Stimulated activated CD4-positive, alpha-beta T cell treated with anti-CD3 and anti-CD28 coated beads, TNF-alpha, amount 100 ng/mL, for 24 hours (primary cell): ENCODE results near the gene FGF22.
A peak's percentile ranks its signal among the peaks of the same experiment; 100 is the strongest.
"Not testable (repeated sequence)": the region's sequence is repeated elsewhere in the genome, so short reads cannot be mapped to it uniquely, and the experiment has no call there.

Source experiments
- DNase-seq, 3 experiments: peaks; one replicate each; pipeline ENCODE4 v3.0.0-alpha.2; 2020; ENCODE audit warnings: low read depth in 3 of 3

FGF22 gene

DNA sequence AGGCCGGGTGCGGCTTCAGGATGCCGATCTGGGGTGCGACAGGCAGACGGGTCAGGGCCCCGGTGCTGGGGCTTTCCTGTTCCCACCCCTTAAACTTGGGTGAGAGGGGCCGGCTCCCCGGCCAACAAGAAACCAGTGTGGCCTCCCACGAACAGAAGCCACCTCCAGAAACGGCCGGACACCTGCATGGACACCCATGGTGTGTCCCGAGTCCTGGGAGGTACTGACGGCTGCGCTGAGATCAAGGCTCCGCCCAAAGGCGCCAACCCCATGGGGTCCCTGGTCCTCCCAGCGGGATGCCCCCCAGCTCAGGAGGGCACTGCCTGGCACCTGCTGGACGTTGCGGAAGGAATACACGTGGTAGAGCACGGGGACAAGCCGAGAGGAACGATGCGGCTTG, 17.9 kb upstream of the FGF22 start:
- no peak for DNase-seq

DNA sequence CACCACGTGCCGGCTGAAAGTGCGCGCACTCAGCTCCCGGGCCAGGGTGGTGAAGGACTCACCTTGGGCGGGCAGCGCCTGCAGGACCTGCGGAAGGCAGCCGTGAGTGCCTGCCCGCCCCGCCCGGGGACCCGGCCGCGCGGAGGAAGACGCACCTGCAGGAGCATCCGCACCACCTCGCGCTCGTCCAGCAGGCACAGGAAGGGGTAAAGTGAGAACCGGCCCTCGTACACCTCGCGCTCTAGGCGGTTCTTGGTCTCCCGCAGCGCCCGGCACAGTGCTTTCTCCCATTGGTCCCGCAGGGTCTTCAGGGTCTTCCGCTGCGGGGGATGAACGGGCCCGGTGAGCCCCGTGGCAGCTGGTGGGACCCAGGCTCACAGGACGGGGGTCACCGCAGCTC, 17.0 kb upstream of the FGF22 start:
- no peak for DNase-seq

DNA sequence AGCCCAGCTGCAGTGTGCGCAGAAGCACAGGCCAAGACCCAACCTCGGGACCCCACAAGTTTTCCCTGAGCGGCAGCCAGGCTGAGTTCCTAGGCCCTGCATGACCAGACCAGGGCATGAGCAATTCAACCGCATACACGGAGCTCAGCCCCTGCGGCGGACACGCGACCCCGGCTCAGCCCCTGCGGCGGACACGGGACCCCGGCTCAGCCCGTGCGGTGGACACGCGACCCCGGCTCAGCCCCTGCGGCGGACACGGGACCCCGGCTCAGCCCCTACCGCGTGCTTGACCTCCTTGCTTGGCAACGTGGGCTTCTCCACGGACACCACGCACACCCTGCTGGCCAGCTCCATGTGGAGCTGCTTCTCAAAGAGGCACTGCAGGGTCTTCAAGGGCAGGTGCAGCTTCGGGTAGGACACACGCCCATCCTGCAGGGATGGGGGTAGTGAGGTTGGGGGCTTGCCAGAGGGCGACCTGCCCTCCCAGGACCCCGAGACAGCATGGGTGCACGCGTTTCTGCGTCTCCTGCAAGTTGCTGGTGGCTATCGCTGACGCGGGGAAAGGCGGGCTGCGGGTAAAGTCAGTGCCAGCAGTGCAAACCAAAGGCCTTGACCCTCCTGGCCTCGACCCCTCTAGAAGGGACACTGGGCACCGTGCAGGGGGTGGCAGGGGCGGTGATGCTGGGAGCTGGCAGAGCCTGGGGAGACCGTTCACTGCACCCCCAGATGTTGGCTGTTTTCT, 16.3 kb upstream of the FGF22 start:
- no peak for DNase-seq

DNA sequence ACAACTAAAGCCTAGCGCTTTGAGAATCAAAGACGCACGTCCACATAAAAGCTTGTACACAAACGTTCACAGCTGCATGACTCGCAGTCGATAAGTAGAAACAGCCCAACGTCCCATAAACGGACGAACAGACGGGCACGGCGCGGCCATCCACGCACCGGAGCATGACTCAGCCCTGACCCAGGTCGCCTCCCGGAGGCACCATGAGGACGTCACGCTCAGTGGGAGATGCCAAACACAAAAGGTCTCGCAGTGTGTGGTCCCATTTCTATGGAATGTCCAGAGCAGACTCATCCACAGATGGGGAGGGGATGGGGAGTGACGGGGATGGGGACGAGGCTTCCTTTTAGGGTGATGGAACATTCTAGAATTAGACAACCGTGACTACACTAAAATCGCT, 15.7 kb upstream of the FGF22 start:
- no peak for DNase-seq

DNA sequence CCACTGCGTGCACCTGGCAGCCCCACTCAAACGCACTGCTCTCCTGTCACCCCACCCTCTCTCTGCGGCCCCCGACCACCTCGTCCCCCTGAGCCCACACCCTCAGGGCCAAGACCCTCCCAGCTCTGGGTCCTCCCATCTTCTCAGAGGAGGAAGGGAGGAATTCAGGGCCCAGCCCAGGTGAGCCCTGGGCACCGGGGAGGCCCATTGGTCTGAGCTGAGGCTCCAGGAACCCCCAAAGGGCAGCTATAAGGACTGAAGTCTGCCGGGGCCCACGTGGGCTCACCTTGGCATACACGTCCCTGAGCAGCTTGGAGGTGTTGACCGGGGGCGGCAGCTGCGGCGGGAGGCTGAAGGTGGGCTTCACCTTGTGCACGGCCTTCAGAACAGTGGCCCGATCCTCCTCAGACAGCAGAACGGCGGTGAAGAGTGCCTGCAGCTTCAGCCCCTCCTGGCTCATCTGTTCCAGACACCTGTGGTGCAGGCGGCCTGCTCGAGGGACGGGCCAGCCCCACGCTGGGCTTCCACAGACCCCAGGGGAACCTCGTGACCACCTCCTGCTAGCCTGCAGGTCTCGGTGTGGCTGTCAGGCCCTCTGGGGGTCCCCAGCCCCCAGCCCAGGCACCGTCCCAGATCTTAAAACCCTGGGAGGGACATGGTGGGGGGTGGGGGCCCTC, 15.1 kb upstream of the FGF22 start:
- no peak for DNase-seq

DNA sequence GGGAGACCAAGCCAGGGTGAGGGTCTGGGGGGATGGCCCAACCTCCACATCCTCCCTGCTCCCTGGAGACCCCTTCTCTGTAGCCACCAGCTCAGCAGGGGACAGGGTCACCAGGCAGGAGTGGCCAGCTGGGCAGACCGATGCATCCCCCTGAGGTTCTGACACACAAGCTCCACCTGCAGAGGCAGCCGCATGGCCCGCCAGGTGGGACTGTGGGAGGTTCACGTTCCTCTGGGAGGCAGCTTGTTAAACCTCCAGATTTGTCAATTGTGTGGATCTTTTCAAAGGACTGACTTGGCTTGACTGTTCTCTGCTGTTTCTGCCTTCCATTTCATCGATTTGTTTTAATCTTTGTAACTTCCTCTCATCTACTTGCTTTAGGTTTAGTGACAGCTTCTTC, 14.4 kb upstream of the FGF22 start:
- DNase-seq: no peak

DNA sequence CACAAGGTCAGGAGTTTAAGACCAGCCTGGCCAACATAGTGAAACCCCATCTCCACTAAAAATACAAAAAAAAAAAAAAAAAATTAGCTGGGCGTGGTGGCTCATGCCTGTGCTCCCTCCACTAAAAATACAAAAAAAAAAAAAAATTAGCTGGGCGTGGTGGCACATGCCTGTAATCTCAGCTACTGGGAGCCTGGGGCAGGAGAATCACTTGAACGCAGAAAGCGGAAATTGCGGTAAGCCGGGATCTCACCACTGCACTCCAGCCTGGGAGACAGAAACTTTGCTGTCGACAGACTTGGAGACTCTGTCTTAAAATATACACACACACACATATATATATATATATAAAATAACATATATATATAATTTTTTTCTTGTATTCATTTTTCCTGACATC, 13.1 kb upstream of the FGF22 start:
- not testable (repeated sequence) for DNase-seq

DNA sequence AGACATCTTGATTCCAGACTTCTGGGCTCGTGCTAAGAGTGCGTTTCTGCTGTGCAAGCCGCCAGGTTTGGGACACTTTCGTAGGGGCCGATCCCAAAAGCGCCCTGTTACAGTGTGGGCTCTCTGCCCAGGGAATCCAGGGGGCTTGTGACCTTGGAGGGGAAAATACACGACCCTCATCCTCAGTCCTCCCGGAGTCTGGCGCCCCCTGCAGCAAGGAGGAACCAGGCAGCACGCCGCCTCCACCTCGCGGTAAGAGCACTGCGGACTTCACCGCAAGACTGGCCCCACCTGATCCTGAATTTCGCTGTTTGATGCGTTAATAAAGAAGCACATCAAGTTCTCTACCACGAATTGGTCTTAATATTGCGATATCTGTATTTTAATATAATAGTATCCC, 11.5 kb upstream of the FGF22 start:
- no peak for DNase-seq

DNA sequence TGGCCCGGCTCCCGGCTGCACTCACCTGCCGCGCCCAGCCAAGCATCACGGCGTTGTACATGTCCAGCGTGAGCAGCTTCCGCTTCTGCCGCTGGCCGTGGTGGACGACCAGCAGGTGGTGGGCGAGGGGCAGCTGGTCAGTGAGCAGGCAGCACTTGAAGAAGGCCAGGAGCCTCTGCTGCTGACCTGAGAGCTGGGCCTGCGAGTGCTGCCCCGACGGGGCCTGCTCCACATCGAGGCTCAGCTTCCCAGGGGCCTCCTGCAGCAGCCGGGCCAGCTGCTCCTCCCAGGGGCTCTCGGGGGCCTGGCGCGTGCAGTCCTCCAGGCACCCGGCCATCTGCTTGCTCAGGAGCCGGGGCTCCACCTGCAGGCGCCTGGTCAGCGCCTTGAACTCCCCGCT, 10.2 kb upstream of the FGF22 start:
- not testable (repeated sequence) for DNase-seq

DNA sequence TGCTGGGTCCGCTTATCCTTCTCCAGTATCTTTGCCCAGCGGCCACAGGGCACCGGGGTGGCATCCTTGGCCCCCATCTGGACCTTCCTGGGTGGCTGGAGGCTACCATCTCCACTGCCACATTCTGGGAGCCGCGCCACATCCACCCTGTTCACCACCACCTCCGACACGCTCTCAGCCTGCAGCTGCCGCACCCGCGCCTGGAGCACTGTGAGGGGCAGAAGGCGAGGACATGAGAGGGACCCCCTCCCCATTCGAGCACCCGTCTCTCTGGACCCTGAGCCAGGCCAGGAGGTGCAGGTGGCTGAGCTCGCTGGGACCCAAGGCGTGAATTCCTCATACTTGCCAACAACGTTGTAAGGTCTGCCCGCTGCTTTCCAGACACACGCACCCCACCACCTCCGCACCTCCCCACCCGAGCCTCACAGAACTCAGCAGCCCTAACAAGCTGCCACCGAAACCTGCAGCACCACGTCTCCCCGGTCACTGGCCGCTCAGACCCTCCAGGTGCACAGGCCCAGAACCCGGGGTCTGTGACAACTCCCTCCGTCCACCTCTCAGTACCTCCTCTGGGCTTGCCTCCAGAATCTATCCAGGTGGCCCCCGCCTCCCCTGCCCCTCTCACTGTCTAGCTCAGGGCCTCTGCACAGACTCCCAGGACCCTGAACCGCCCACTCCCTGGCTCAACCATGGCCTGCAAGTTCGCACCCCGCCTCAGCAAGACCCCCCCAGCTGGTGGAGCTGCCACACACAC, 9.5 kb upstream of the FGF22 start:
- DNase-seq: no peak

DNA sequence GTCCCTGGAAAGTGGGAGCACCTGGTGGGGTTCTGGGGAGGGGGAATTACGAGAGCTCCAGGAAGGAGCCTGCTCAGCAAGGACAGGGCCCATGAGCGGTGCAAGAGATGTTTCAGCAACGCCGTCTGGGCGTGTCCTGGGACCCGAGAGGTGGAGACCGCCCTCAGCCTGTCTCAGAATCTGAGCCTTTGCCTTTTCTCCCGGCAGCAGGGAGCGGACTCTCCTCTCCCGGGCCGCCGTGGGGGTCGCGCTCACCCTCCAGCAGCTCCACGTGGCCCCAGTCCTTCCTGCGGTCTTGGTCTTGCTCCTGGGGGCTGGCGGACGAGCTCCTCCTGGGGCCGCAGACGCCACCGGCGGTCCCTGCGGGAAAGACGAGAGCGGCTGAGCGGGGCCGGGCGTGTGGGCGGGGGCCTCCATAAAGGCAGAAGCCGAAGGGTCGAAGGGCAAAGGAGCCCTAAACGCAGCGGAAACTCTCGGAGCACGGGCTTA, 7.1 kb upstream of the FGF22 start:
- peak in 1 of 3 experiments; percentile 56 for DNase-seq

DNA sequence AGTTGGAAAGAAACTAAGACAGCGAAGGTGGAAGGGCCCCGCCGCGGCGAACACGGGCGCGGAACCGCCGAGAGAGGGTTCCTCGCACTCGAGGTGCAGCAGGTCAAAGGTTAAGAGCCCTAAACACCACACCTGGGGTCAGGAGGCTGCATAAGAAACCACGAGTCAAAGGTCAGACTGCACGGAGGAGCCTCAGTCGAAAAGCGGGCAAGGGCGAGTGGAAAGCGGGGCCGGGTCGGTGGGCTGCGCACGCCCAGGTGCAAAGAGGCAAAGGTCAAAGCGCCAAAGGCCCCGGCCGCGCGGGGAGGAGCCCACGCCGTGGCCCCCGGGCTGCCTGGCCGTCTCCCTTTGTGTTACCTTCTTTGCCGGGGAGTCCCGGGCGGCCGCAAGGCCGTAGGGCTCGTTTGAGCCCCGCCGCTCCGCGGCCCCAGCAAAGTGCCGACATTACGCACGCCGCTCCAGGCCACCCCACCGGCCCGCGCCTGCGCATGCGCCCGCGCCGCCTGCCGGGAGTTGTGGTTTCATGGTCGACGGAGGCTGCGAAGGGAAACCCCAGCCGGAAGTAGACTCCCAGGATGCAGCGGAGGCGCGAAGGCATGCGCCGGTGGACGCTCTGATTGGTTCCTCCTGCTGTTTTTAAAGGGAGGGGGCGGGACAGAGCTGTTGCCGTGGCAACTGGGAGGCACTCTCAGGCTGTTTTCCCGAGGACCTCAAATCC, 6.5 kb upstream of the FGF22 start, which contains the start of gene POLRMT:
Gene POLRMT (minus strand): TSS at position 470 of the 718 bp plus-strand sequence. CDS start 25 bp downstream, at position 445.
- DNase-seq: peak; percentile 93 to 95 (median 94)

DNA sequence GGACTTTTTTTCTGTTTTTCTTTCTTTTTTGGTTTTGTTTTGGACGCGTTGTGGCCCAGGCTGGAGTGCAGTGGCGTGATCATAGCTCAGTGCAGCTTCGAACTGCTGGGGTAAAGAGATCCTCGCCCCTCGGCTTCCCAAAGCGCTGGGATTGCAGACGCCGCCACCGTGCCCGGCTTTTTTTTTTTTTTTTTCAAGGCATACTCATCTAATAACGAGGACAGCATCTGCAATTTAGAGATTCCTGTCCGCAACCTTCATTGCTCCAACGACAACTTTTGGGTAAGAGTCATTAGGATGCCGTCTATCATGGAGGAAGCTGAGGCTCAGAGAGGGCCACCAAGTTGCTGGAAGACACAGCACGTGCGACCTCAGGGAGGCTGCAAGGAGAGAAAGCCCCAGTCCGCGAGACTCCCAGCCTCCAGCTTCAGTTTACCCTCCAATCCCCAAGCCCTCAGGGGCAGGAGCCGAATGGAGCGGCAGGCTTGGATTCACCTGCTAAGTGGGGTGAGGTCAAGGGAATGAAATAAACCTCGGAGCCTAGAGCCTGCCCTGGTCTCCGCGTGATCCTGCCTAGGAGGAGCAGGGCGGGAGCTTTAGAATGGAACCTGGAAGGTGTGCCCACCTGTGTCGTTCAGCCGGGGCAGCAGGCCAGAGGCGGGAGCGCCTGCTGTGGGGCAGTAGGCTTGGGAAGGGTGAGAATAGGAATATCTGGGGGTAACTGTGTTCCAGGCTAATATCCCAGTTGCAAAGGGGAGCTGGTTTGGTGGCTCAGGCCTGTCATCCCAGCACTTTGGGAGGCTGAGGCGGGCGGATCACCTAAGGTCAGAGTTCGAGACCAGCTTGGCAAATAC, 5.7 kb upstream of the FGF22 start:
- DNase-seq: no peak

DNA sequence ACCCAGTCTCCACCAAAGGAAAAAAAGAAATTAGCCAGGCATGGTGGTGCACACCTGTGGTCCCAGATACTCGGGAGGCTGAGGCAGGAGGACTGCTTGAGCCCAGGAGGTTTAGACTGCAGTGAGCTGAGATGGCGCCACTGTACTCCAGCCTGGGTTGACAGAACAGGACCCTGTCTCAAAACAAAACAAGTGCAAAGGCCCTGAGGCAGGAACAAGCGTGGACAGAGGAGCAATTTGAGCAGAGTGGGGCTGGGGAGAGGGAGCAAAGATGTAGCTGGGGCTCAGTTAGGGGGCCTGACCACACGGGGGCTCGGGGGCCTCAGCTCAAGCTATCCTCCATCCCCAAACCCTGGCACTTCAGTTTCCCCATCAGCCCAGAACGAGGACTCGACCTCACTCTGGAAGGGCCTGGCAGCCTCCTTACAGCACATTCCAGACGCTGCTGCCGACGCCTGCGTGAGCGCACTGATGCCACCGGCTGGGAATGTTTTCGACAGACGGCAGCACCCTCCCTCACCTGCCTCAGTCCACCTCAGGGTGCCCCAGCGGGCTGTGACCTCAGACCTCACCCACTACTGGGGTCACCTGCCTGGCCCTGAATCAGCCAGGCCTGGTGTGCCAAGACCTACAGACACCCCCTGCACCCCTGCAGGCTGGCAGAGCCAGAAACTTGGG, 4.6 kb upstream of the FGF22 start:
- DNase-seq: no peak

DNA sequence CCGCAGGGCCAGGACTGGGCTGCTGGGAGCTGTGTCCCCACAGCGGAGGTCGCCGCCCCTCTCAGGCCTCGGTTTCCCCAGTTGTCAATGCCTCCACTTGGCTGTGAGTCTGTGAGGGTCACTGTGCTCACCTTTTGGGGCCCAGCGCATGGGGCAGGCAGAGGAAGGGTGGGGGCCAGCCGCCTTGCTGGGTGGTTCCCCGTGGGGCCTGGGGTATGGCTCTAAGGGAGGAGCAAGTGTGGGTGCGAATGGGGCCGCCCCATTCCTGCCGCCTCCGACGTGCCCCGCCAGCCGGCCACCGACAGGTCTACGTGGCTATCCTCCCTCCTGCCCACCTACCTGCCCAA, 800 bp upstream of the FGF22 start:
- DNase-seq: no peak

DNA sequence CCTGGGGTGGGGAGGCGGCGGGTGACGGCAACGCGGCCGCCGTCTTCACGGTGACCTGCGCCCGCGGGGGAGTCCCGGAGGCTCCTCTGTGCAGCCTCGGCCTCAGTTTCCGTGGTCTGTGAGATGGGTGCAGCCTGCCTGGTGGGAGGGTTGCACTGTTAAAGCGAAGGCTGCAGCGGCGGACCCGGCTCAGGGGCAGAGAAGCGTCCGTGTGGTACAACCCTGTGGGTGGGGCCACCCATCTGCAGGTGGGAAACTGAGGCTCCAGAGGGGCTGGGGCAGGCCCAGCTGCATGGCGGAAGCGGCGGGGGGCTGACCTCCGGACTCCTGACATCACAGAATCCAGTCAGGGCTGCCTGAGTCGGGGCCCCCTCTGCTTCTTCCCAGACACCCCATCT, 481 bp downstream of the FGF22 start:
- no peak for DNase-seq

DNA sequence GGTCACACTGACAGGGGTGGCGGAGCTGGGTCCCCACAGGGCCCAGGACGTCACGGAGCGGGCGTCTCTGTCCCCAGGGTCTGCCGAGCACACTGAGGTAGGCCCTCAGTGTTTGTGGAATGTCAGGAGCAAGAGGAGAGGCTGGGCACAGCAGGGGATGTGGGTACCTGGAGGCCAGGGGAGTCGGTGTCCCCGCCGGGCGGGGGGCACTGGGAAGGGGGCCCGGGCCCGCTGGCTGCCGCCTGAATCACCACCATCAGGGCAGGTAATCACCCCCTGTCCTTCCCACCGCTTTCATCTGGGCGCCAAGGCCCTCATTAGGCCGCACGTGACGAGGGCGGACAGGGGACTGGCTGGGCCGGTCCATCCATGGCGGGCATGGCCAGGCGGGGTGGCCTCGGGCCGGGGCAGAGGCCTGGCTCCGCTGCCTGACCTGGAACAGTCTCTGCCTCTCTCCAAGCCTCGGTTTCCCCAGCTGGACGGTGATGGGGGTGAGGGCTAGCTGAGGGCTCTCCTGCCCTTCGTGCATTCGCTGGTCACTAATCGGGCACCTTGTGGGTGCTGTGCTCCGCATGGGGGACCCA, 1.0 kb downstream of the FGF22 start:
- DNase-seq: no peak

DNA sequence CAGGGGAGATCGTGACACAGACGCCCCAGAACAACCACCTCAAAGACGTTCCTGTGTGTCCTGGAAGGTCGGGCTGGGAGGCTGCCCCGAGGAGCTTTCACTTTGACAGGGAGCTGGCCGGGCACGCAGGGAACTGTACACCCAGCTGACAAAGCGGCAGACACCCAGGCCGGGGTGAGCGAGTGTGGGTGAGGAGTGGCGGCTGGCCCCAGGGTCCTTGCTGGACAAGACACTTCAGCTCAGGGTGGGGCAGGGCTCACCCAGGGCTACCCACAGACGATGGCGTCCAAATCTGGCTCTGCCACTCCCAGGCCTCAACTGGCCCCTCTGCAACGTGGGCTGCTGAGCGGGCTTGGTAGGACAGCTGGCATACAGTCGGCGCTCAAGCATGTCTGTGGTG, 2.0 kb downstream of the FGF22 start:
- no peak for DNase-seq

DNA sequence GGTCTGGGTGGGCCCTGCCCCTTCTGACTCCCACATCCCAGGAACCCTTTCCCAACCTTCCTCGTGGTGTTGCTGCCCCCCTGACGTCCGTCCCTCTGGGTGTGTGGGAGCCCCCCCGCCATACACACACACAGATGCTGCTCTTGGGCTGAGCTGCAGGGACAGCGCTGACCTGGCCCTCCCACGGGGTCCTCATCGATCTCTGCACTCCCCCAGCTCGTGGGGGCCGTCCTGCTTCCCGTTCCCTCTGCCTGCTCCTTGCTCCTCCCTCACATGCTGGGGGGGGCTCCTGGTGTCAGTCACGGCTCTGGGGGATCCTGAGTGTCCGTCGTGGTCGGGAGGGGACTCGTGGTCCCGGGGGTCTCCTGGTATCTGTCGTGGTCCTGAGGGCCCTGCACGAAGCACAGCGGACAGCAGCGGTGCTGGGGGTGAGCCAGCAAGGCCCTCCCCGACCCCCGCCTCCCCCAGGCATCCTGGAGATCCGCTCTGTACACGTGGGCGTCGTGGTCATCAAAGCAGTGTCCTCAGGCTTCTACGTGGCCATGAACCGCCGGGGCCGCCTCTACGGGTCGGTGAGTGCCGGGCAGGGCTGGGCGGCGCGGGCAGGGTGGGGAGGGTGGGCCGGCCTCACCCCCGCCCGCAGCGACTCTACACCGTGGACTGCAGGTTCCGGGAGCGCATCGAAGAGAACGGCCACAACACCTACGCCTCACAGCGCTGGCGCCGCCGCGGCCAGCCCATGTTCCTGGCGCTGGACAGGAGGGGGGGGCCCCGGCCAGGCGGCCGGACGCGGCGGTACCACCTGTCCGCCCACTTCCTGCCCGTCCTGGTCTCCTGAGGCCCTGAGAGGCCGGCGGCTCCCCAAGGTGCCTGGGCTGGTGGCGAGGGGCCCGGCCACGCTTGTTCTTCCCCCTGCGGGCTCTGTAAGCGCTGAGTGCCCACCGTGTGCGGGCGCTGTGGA, 3.4 kb downstream of the FGF22 start:
- DNase-seq: no peak
